Sciatic nerve (tissue), 2 donors: Measurements from ENCODE around the gene FMN1. TPM values are rescaled to one million over a fixed set of nuclear protein-coding genes. Genes with fewer than 3 reads are reported as not detected.
A peak's percentile ranks its signal among the peaks of the same experiment; 100 is the strongest.

ENCODE experiments used
- ATAC-seq: fragments of 200-7000 bp; cut with Tn5 transposase; one replicate; pipeline ENCODE4 v1.9.1; 2020; ENCODE audit warnings: mild to moderate bottlenecking, moderate library complexity
- DNase-seq: peaks from one replicate; pipeline ENCODE4 v3.0.0-alpha.2; 2020; ENCODE audit warnings: low spot score
- intact Hi-C: fragments of 100-400 bp; cut with DNase I; formaldehyde crosslinking; loops from one replicate; pipeline ENCODE4 v1.14.2; 2022
- total RNA-seq: library from RNA; stranded (reverse); fragmentation: NEBNext Ultra II Directional; extraction: Animal tissue kit (Norgen Biotek cat#: 25700); gene quantifications from one replicate; pipeline ENCODE4 v1.2.1, GENCODE V29; 2021
- donor health status: DM: no; HTN: no; CAD: no.
- donor health status: DM: no; HTN: no; CAD: no.

Gene FMN1
- total RNA-seq, 1 donor from 2014 or later: 10.0 TPM

DNA sequence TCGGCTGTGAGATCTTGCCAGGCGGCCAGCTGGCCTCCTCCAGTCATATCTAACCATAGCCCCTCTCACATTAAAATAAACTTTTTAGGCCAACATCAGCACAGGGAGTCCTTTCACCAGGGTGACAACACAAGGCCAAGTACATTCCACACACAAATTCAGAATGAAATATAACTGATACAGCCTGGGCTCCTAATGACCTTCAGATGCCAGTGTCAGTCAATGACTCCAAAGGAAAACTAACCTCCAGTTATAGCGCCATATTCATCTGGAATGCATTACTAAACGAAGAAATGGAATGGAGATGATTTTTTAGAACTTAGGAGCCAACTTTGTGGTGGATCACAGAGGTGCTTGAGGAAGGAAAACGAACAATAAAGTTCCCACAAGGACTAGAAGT, 271.3 kb downstream of the FMN1 start:
- no peak for DNase-seq
- ATAC-seq: no peak
- intact Hi-C loops: no loop called here

- no peak for DNase-seq
- no peak for ATAC-seq
- intact Hi-C loops: no loop called here
These were observed 272.0 kb downstream of the FMN1 start for GRCh38 chr15:32922541-32922940.

DNA sequence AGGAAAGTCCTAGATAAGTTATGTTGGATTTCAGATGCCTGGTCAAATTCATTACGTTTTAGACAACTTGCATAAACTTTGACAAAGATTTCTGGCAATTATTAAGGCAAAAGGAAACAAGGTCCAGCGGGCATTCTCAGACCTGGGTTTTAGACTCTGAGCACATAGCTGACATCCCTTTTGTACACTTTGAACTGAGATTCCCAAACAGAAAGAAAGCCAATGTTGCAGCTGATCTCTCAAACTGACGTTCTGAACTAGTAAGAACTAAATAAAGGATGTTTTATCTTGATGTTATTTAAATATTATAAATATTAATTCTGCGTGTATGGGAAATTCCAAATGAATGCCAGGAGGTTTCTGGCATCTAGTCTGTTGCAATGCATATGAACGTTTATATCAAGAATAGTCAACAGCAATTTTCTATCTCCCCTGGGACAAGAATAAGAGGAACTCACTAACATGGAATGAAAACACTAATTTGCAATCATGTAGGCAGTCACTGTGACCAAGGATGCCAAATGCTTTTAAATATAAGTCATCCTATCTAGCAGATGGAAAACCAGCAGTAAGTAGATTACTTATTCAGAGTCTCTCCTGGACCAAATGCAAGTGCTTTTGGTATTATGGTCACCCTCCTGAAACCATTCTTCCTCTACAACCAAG, 274.6 kb downstream of the FMN1 start:
- no peak for ATAC-seq
- intact Hi-C loops: no loop called here

GRCh38 chr15:32918547-32918946, 276.0 kb downstream of the FMN1 start:
- ATAC-seq: no peak

More for the DNA sequence above, 274.6 kb downstream of the FMN1 start:
- DNase-seq: no peak

GRCh38 chr15:32910839-32911238, 283.7 kb downstream of the FMN1 start:
- DNase-seq: no peak
- ATAC-seq: no peak
- intact Hi-C loops: no loop called here

More at GRCh38 chr15:32918547-32918946, 276.0 kb downstream of the FMN1 start:
- intact Hi-C loops: no loop called here
- DNase-seq: no peak

- intact Hi-C loops: no loop called here
These were observed 285.1 kb downstream of the FMN1 start for GRCh38 chr15:32909431-32909830.

GRCh38 chr15:32908872-32909271, 285.6 kb downstream of the FMN1 start:
- intact Hi-C loops: no loop called here
- DNase-seq (no peak), ATAC-seq (no peak)

More at GRCh38 chr15:32909431-32909830, 285.1 kb downstream of the FMN1 start:
- ATAC-seq (no peak), DNase-seq (no peak)

- intact Hi-C loops: no loop called here
- peak; percentile 71 for ATAC-seq
These were observed 286.2 kb downstream of the FMN1 start for GRCh38 chr15:32908135-32908801.

DNA sequence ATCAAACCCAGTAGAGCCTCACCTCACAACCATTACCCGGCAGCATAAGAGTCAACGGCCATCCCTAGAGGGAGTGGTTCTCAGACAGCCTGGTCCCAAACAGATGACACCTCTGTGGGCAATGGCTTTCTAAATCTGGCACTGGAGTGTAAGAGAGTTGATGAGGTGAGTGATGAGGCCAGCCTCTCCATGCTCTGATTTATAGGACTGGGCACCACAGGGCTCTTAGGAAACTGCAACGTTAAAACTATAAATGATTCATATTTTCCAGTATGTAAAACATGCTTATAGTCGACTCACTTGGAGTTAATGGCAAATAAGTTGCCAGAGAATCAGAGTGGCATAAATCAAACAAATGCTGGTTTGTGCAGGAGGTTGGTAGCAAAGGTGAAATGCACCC, 289.0 kb downstream of the FMN1 start:
- intact Hi-C loops: no loop called here
- ATAC-seq (no peak), DNase-seq (no peak)

More at GRCh38 chr15:32908135-32908801, 286.2 kb downstream of the FMN1 start:
- no peak for DNase-seq

- intact Hi-C loops: no loop called here
- DNase-seq: no peak
- no peak for ATAC-seq
These were observed 290.1 kb downstream of the FMN1 start for GRCh38 chr15:32904448-32904847.

- ATAC-seq (no peak), DNase-seq (no peak)
- intact Hi-C loops: no loop called here
These were observed 290.8 kb downstream of the FMN1 start for GRCh38 chr15:32903591-32904290.

DNA sequence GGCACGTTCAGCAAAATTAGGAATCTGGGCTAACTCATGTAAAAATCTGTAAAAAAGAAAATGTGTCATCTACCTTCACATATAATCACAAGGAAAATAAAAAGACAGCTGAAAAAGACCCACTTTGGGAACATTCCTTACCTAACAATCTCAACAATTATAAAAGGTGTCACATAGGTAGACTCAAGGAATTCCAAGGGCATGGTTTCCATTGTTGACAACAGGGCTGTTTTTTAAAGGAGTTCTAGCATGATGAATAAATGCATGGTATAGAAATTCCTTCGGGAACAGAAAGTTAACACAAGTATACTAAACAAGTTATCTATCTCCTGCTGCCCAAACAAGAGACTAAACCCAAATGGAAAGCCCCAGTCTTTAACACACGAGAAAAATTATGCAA, 292.5 kb downstream of the FMN1 start:
- intact Hi-C loops: no loop called here
- ATAC-seq: no peak
- no peak for DNase-seq

GRCh38 chr15:32901192-32901591, 293.3 kb downstream of the FMN1 start:
- DNase-seq (no peak), ATAC-seq (no peak)
- intact Hi-C loops: no loop called here

DNA sequence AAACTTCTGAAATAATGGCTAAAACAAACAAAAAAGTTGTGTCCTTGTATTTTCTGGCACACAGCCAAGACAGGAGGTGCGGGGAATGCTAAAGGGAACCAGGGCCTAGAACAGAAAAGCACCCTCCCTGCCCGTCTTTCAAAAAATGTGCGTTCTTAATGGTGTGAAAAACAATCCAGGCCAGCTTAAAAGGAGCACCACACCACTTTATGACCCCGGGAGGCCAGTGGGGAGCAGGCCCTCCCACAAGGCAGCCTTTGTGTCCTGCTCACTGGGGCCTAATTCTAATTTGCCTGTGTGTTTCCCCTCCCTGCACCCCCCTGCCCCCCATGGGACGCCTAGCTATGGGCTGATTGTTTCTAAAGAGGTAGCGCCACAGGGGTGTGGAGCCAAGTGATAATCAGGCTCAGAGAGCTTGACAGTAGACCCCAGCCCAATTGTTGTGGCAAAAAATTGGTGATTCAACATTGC, 295.4 kb downstream of the FMN1 start:
- ATAC-seq: no peak
- intact Hi-C loops: no loop called here
- no peak for DNase-seq

DNA sequence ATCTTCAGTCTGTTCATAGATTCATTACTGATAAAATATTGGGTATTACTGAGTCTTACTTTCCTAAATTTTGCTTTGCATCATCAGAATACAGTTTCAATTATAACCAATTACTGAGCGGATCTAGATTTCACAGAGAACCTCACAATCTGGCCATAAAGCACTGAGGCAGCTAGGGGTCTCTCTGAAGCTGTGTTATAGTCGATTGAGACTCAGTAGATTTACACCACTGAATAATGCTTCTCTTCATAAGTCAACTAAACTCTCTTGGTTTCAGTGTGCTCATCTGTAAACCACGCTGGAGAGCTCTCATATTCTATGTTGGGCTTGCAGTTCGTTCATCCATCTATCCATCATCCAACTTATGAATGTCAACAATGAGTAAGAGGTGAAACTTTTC, 296.1 kb downstream of the FMN1 start:
- intact Hi-C loops: no loop called here
- DNase-seq (no peak), ATAC-seq (no peak)

GRCh38 chr15:32893421-32893820, 301.1 kb downstream of the FMN1 start:
- no peak for DNase-seq
- no peak for ATAC-seq
- intact Hi-C loops: no loop called here

DNA sequence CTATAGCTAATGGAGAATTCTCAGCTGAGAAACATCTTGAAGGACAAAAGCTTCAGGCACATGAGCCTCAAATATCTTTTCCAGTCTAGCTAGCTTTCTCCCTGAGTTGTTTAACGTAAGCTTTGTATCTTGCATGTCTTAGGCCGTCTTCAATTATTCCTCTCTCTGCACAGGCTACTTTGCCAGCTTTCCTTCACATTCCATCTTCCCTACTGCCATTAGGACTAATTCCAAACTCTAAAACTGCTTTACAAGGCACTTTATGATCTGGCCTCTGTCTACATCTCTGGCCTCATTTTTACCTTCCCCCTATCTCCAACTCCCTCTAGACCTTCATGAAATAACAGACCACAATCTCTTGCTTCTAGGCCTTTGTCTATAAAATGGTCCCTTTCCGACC, 305.3 kb downstream of the FMN1 start:
- intact Hi-C loops: no loop called here
- ATAC-seq (no peak), DNase-seq (no peak)

DNA sequence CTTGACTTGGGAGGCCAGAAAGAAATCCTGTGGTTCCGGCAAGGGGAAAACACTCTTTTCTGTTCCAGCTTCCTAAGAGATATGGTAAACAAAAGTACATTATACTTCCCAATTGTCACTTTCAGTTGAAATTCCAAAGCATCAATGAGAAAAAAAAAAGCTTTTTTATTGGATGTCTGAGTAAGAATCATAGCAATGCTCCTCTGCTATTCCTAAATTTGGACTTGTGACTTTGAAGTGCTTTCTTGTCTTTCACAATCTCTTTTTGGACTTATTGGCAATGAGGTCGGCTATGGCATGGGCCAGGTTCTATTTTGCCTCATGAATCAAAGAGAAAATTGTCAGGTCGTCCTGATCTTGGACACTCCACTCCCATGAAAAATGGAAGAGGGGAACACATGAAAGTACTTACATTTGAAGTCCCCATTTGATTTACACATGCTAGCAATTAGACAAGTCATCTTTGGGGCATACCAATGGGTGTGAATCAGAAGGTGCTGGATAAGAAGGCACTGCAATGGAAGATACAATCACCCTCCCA, 306.2 kb downstream of the FMN1 start:
- no peak for DNase-seq
- intact Hi-C loops: no loop called here
- no peak for ATAC-seq

DNA sequence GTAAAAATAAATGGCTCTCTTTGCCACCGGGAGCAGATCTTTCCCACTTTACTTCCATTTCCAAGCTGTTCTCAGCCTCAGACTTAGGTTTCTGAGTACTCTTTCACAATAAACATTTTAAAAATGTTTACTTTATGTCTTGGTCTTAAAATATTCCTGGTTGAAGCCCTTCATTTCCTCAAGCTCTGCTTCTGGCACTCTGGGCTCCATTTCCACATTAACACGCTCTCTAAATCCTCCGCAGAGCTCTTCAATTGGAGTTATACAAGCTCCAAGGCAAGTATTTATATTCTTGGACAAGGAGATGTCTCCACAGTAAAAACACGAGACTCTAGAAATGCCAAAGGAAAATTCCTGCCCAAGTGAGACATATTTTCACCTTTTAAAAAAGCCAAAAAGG, 307.4 kb downstream of the FMN1 start:
- intact Hi-C loops: no loop called here
- ATAC-seq (no peak), DNase-seq (no peak)

DNA sequence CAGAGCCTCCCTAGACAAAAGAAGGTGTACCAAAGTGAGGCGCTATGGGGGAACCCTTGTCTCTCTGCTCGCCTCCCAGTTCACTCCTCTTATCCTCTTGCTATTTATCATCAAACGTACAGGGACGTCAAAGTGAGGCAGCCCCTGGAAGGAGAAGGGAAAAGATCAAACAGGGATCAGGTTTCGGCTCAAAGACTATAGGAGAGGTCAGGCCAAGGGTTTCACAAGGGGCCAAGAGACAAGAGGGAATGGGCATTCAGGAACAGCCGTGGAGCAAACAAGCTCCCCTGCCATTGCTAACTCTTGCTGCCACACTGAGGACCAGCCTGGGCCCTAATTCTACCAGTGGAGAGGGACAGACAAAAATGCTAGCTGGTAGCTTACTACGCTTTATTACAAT, 308.1 kb downstream of the FMN1 start:
- ATAC-seq (no peak), DNase-seq (no peak)
- intact Hi-C loops: no loop called here
